ENCODE data around the gene DLK1.

Gene DLK1

GRCh38 chr14:100709289-100710284 lies 17.1 kb upstream of the DLK1 start:
- Histone ChIP-seq H3K27me3 (ENCODE audit: control insufficient read depth, insufficient read depth, low read length) (peaks cover 6% of the 10 kb centered on the region), H3K4me3 (ENCODE audit: low read depth, low read length) (no peak overlapping the region), H3K36me3 (ENCODE audit: control insufficient read depth, insufficient read depth, low read length) (no peaks in the 10 kb centered on the region)

DNA sequence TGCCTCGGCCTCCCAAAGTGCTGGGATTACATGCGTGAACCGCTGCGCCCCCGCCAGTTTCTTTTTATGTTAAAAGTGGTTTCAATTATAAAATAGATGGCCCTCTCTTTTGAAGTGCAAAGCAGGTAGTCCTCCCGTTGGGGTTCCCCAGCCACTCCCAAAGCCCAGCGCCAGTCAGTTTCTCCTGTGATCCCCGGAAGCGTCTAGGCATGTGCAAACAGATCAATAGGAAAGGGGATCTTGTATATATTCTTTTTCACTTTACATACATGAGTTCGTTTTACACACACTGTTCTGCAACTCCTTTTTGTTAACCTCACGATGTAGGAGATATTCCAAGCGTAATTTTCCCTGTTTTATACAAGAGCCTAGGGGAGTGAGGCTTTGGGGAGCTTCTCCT lies 16.3 kb upstream of the DLK1 start:
- H3K27me3 ChIP-seq (ENCODE audit: control insufficient read depth, insufficient read depth, low read length): peaks cover 6% of the 10 kb centered on the region
- peaks cover 4% of the 10 kb centered on the region for H3K4me1 ChIP-seq (ENCODE audit: control insufficient read depth, insufficient read depth, low read length)
- H3K9ac ChIP-seq (ENCODE audit: low read depth, low read length): no peak overlapping the region
- H3K36me3 ChIP-seq (ENCODE audit: control insufficient read depth, insufficient read depth, low read length): no peaks in the 10 kb centered on the region
- H3K9me3 ChIP-seq (ENCODE audit: control insufficient read depth, insufficient read depth, low read length): no peaks in the 10 kb centered on the region
- no peak overlapping the region for H3K4me3 ChIP-seq (ENCODE audit: low read depth, low read length)

More at GRCh38 chr14:100709289-100710284, 17.1 kb upstream of the DLK1 start:
- Histone ChIP-seq H3K4me1 (ENCODE audit: control insufficient read depth, insufficient read depth, low read length) (peaks cover 4% of the 10 kb centered on the region), H3K9ac (ENCODE audit: low read depth, low read length) (no peak overlapping the region), H3K9me3 (ENCODE audit: control insufficient read depth, insufficient read depth, low read length) (no peaks in the 10 kb centered on the region)

DNA sequence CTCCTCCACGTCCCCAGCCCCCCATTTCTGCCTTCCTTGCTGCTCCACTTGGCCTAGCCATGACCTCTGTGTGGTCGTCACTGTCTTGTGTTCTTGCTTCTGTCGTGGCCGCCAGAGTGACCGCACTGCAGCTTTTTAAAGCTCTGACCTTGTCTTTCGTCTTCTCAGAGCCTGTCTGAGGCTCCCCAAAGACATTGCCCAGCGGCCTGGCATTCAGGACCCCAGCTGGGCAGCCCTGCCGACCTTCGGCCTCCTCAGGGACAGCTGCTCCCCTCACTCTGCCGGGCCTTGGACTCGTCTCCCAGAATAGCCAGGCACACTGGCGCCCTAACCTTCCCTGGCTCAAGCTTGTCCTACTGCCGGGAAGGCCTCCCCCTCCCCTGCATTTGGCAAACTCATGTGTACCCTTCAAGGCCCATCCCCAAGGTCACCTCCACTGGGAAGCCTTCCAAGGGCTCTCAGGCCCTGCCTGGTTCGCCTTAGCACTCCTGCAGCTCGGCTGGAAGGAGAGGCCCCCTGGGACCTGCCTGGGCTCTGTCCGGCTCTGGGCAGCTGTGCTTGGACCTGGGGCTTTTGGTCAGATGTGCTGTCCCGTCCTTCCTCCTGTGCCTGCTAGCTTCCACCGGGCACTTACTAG lies 15.7 kb upstream of the DLK1 start:
- Histone ChIP-seq H3K36me3 (ENCODE audit: control insufficient read depth, insufficient read depth, low read length) (no peaks in the 10 kb centered on the region), H3K4me1 (ENCODE audit: control insufficient read depth, insufficient read depth, low read length) (peaks cover 4% of the 10 kb centered on the region), H3K9me3 (ENCODE audit: control insufficient read depth, insufficient read depth, low read length) (no peaks in the 10 kb centered on the region), H3K4me3 (ENCODE audit: low read depth, low read length) (no peak overlapping the region), H3K9ac (ENCODE audit: low read depth, low read length) (no peak overlapping the region), H3K27me3 (ENCODE audit: control insufficient read depth, insufficient read depth, low read length) (peaks cover 6% of the 10 kb centered on the region)

DNA sequence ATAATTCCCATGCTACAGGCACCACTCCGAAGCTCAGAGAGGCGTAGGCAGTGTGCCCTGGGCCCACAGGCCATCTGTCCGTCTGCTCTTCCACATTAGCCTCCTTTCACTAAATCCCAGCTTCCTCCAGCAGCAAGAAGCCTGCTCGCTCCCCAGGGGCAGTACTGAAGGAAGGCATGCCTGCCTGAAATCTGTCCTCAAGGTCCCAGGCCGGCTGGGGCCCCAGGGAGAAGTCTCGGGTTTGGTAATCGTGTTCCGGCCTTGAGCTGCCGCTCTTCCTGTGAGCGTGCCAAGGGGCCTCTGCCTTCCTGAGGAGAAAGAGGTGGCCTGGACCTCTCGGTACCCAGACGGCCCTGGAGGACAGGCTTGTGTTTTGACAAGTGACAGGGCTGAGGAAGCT lies 15.2 kb upstream of the DLK1 start:
- H3K9ac ChIP-seq (ENCODE audit: low read depth, low read length): no peak overlapping the region
- peaks cover 4% of the 10 kb centered on the region for H3K4me1 ChIP-seq (ENCODE audit: control insufficient read depth, insufficient read depth, low read length)
- H3K9me3 ChIP-seq (ENCODE audit: control insufficient read depth, insufficient read depth, low read length): no peaks in the 10 kb centered on the region
- no peak overlapping the region for H3K4me3 ChIP-seq (ENCODE audit: low read depth, low read length)
- H3K36me3 ChIP-seq (ENCODE audit: control insufficient read depth, insufficient read depth, low read length): no peaks in the 10 kb centered on the region
- H3K27me3 ChIP-seq (ENCODE audit: control insufficient read depth, insufficient read depth, low read length): peaks cover 6% of the 10 kb centered on the region

DNA sequence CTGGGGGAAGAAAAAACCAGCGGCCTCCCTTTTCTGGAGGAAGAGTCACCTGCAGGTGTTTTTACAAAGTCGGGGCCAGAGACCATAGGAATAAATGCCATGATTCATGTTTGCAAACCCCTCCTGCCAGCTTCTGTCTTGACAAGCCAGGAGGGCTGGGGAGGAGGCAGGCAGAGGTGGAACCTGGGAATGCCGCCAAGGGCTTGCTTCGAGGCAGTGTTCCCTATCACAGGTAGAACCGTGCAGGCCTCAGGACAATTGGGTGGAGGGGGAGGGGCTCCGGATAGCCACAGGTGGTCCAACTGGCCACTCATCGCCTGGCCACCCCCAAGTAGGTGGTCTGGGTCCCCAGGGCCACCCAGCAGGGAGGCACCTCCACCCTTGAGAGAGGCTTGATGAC lies 14.2 kb upstream of the DLK1 start:
- no peak overlapping the region for H3K9ac ChIP-seq (ENCODE audit: low read depth, low read length)

GRCh38 chr14:100713705-100714104 lies 13.0 kb upstream of the DLK1 start:
- no peak overlapping the region for H3K4me3 ChIP-seq (ENCODE audit: low read depth, low read length)
- H3K36me3 ChIP-seq (ENCODE audit: control insufficient read depth, insufficient read depth, low read length): no peaks in the 10 kb centered on the region
- no peaks in the 10 kb centered on the region for H3K9me3 ChIP-seq (ENCODE audit: control insufficient read depth, insufficient read depth, low read length)
- H3K9ac ChIP-seq (ENCODE audit: low read depth, low read length): no peak overlapping the region
- H3K4me1 ChIP-seq (ENCODE audit: control insufficient read depth, insufficient read depth, low read length): peaks cover 4% of the 10 kb centered on the region
- peaks cover 6% of the 10 kb centered on the region for H3K27me3 ChIP-seq (ENCODE audit: control insufficient read depth, insufficient read depth, low read length)

More for the DNA sequence above, 14.2 kb upstream of the DLK1 start:
- Histone ChIP-seq H3K4me1 (ENCODE audit: control insufficient read depth, insufficient read depth, low read length) (peaks cover 4% of the 10 kb centered on the region), H3K4me3 (ENCODE audit: low read depth, low read length) (no peak overlapping the region), H3K36me3 (ENCODE audit: control insufficient read depth, insufficient read depth, low read length) (no peaks in the 10 kb centered on the region), H3K9me3 (ENCODE audit: control insufficient read depth, insufficient read depth, low read length) (no peaks in the 10 kb centered on the region), H3K27me3 (ENCODE audit: control insufficient read depth, insufficient read depth, low read length) (peaks cover 6% of the 10 kb centered on the region)

GRCh38 chr14:100714258-100714892 lies 12.3 kb upstream of the DLK1 start:
- H3K36me3 ChIP-seq (ENCODE audit: control insufficient read depth, insufficient read depth, low read length): no peaks in the 10 kb centered on the region
- peaks cover 4% of the 10 kb centered on the region for H3K4me1 ChIP-seq (ENCODE audit: control insufficient read depth, insufficient read depth, low read length)
- H3K27me3 ChIP-seq (ENCODE audit: control insufficient read depth, insufficient read depth, low read length): peaks cover 2% of the 10 kb centered on the region
- no peaks in the 10 kb centered on the region for H3K9me3 ChIP-seq (ENCODE audit: control insufficient read depth, insufficient read depth, low read length)
- H3K4me3 ChIP-seq (ENCODE audit: low read depth, low read length): no peak overlapping the region
- no peak overlapping the region for H3K9ac ChIP-seq (ENCODE audit: low read depth, low read length)

DNA sequence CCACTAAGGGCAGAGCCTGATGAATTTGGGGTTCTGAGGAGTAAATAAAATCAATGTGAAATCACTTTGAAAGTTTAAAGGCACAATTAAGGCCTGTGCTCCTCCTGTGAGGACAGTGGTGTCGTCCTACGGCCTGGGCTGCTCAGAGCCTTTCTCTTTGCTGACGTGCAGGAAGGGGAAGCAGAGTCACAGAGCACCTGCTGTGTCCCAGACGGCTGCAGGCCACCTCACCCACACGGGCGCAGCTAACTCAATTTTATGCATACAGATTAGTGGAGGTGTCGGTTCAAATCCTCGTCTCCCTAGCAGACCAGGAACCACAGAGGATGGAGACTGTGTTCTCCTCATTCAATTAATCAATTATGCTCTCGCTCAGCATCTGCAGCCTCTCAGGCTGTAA lies 11.4 kb upstream of the DLK1 start:
- Histone ChIP-seq H3K9me3 (ENCODE audit: control insufficient read depth, insufficient read depth, low read length) (no peaks in the 10 kb centered on the region), H3K4me3 (ENCODE audit: low read depth, low read length) (no peak overlapping the region), H3K27me3 (ENCODE audit: control insufficient read depth, insufficient read depth, low read length) (no peaks in the 10 kb centered on the region), H3K4me1 (ENCODE audit: control insufficient read depth, insufficient read depth, low read length) (peaks cover 4% of the 10 kb centered on the region), H3K9ac (ENCODE audit: low read depth, low read length) (no peak overlapping the region), H3K36me3 (ENCODE audit: control insufficient read depth, insufficient read depth, low read length) (no peaks in the 10 kb centered on the region)

DNA sequence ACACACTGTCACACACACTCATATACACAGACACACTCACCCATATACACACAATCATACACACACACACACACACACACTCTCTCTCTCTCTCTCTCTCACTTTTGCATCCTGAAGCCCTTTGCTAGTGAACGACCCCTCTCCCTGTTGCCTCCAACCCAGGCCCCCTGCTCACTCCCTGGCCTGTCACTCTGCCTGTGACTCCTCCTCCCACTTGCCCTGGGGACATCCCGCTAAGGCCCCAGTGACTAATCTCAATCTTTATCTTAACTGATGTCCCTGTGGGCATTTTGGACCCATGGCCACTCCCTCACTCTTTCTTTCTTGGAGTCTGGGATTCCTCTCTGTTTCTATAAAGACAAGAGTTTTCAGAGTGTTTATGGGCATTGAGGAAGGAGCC lies 10.9 kb upstream of the DLK1 start:
- H3K9me3 ChIP-seq (ENCODE audit: control insufficient read depth, insufficient read depth, low read length): no peaks in the 10 kb centered on the region
- H3K9ac ChIP-seq (ENCODE audit: low read depth, low read length): no peak overlapping the region
- no peaks in the 10 kb centered on the region for H3K4me1 ChIP-seq (ENCODE audit: control insufficient read depth, insufficient read depth, low read length)
- no peak overlapping the region for H3K4me3 ChIP-seq (ENCODE audit: low read depth, low read length)
- H3K36me3 ChIP-seq (ENCODE audit: control insufficient read depth, insufficient read depth, low read length): no peaks in the 10 kb centered on the region
- H3K27me3 ChIP-seq (ENCODE audit: control insufficient read depth, insufficient read depth, low read length): no peaks in the 10 kb centered on the region

- Histone ChIP-seq H3K9me3 (ENCODE audit: control insufficient read depth, insufficient read depth, low read length) (no peaks in the 10 kb centered on the region), H3K9ac (ENCODE audit: low read depth, low read length) (no peak overlapping the region), H3K4me3 (ENCODE audit: low read depth, low read length) (no peak overlapping the region), H3K27me3 (ENCODE audit: control insufficient read depth, insufficient read depth, low read length) (peaks cover 3% of the 10 kb centered on the region), H3K4me1 (ENCODE audit: control insufficient read depth, insufficient read depth, low read length) (no peaks in the 10 kb centered on the region), H3K36me3 (ENCODE audit: control insufficient read depth, insufficient read depth, low read length) (no peaks in the 10 kb centered on the region)
Measured at GRCh38 chr14:100717386-100717785, 9.3 kb upstream of the DLK1 start.

DNA sequence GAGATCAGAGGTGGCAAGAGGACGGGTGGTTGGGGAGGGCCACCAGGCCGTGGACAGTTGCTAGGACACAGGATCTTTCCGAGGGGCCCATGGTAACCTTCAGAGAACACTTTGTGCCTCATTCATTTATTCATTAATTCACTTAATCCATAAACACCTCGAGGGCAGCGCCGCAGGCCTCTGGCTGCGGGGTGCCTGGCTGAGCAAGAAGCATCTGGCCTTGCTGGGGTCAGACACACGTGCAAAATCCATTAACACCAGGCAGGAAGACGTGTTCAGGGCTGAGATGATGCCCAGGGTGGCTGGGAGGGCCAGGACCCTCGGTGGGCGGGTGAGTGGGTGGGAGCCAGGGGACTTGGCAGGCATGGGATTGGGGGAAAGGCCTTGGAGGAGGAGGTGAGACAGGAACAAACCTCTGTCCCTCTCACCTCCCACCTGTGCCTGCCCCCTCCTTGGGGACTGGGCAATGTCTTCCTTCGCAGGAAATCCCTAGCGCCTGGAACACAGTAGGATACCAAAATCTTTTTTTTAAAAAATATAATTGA lies 6.6 kb upstream of the DLK1 start:
- Histone ChIP-seq H3K4me3 (ENCODE audit: low read depth, low read length) (no peak overlapping the region), H3K27me3 (ENCODE audit: control insufficient read depth, insufficient read depth, low read length) (peaks cover 9% of the 10 kb centered on the region), H3K4me1 (ENCODE audit: control insufficient read depth, insufficient read depth, low read length) (peaks cover 2% of the 10 kb centered on the region), H3K36me3 (ENCODE audit: control insufficient read depth, insufficient read depth, low read length) (no peaks in the 10 kb centered on the region), H3K9ac (ENCODE audit: low read depth, low read length) (no peak overlapping the region), H3K9me3 (ENCODE audit: control insufficient read depth, insufficient read depth, low read length) (no peaks in the 10 kb centered on the region)
